Activated CD4-positive, alpha-beta T cell treated with anti-CD3 and anti-CD28 coated beads for 48 hours (primary cell): ENCODE measurements around the gene CCS.
"Not testable (repeated sequence)": the region's sequence is repeated elsewhere in the genome, so short reads cannot be mapped to it uniquely, and the experiment has no call there.

ENCODE experiments used
- DNase-seq: peaks from one replicate; pipeline ENCODE4 v3.0.0-alpha.2; 2020

Gene CCS

GRCh38 chr11:66628061-66628603, 35.1 kb downstream of the CCS start:
- DNase-seq: no peak

GRCh38 chr11:66629356-66629755, 36.4 kb downstream of the CCS start:
- no peak for DNase-seq

GRCh38 chr11:66631883-66632282, 38.9 kb downstream of the CCS start:
- DNase-seq: no peak

GRCh38 chr11:66632952-66633351, 40.0 kb downstream of the CCS start:
- DNase-seq: no peak

- DNase-seq: no peak
Observed at GRCh38 chr11:66636411-66636810, 43.4 kb downstream of the CCS start.

- no peak for DNase-seq
Observed at GRCh38 chr11:66637557-66638176, 44.7 kb downstream of the CCS start.

GRCh38 chr11:66638177-66639065, 45.4 kb downstream of the CCS start, which contains the start of gene RBM4:
TSS of gene RBM4 (plus strand) at chr11:66638703. CDS start at chr11:66639712, 1,009 bp downstream.
- peak; percentile 97 for DNase-seq

- peak; percentile 45 for DNase-seq
Observed at GRCh38 chr11:66639066-66639813, 46.3 kb downstream of the CCS start.

GRCh38 chr11:66639814-66640340, 46.9 kb downstream of the CCS start:
- DNase-seq: not testable (repeated sequence)

- no peak for DNase-seq
Observed at GRCh38 chr11:66641834-66642233, 48.8 kb downstream of the CCS start.

GRCh38 chr11:66643745-66644437, 50.9 kb downstream of the CCS start:
- DNase-seq: no peak

GRCh38 chr11:66646828-66647227, 53.8 kb downstream of the CCS start:
- no peak for DNase-seq

GRCh38 chr11:66649903-66650302, 56.9 kb downstream of the CCS start:
- no peak for DNase-seq

GRCh38 chr11:66651016-66651415, 58.0 kb downstream of the CCS start:
- no peak for DNase-seq

- DNase-seq: no peak
Observed at GRCh38 chr11:66652651-66653050, 59.7 kb downstream of the CCS start.

- no peak for DNase-seq
Observed at GRCh38 chr11:66653123-66653522, 60.1 kb downstream of the CCS start.
